GM23338 (cell line): ENCODE measurements around the gene ZNF609. TPM values are rescaled to one million over a fixed set of nuclear protein-coding genes. Genes with fewer than 3 reads are reported as not detected.

Source experiments
- ATAC-seq: fragments of 200-7000 bp; cut with Tn5 transposase; 3 replicates; pipeline ENCODE4 v1.9.1; 2020
- DNase-seq: peaks from one replicate; pipeline ENCODE4 v3.0.0-alpha.2; 2015; ENCODE audit warnings: low spot score
- H2AFZ ChIP-seq: fragments of 200-600 bp; sonication (generic); 2 replicates; pipeline ENCODE4 v1.8.0; 2016; ENCODE audit warnings: antibody characterized with exemption, mild to moderate bottlenecking, moderate library complexity
- H3F3A ChIP-seq: fragments of 200-600 bp; sonication (generic); replicated peaks from 2 replicates; pipeline ENCODE4 v1.8.0; 2017; ENCODE audit warnings: antibody characterized with exemption, mixed run types, low read depth
- H3K27ac ChIP-seq: fragments of 200-600 bp; sonication (generic); 2 replicates; pipeline ENCODE4 v1.6.1; 2016; ENCODE audit warnings: low read depth
- H3K27me3 ChIP-seq: fragments of 200-600 bp; sonication (generic); 2 replicates; pipeline ENCODE4 v1.8.0; 2016; ENCODE audit warnings: mild to moderate bottlenecking, mixed run types, moderate library complexity; ENCODE audit not compliant: insufficient read depth
- H3K36me3 ChIP-seq: fragments of 200-600 bp; sonication (generic); 2 replicates; pipeline ENCODE4 v1.8.0; 2016; ENCODE audit warnings: mild to moderate bottlenecking; ENCODE audit not compliant: insufficient read depth
- H3K4me1 ChIP-seq: fragments of 200-600 bp; sonication (generic); 2 replicates; pipeline ENCODE4 v1.8.0; 2016; ENCODE audit warnings: mild to moderate bottlenecking, moderate library complexity; ENCODE audit not compliant: insufficient read depth
- H3K4me2 ChIP-seq: fragments of 200-600 bp; sonication (generic); 2 replicates; pipeline ENCODE4 v1.7.1; 2017; ENCODE audit warnings: mixed run types
- H3K4me3 ChIP-seq: fragments of 200-600 bp; sonication (generic); 2 replicates; pipeline ENCODE4 v1.6.1; 2016; ENCODE audit warnings: mixed run types
- H3K79me2 ChIP-seq: fragments of 200-600 bp; sonication (generic); replicated peaks from 2 replicates; pipeline ENCODE4 v1.8.0; 2017; ENCODE audit warnings: mild to moderate bottlenecking; ENCODE audit not compliant: insufficient read depth
- H3K9me2 ChIP-seq: fragments of 200-600 bp; sonication (generic); 2 replicates; pipeline ENCODE4 v1.8.0; 2017; ENCODE audit not compliant: insufficient read depth
- H4K20me1 ChIP-seq: fragments of 200-600 bp; sonication (generic); replicated peaks from 2 replicates; pipeline ENCODE4 v1.8.0; 2017; ENCODE audit warnings: mild to moderate bottlenecking; ENCODE audit not compliant: insufficient read depth
- H3K27ac Mint-ChIP-seq: 2 replicates; pipeline ENCODE4 v1.8.0; 2020; ENCODE audit warnings: inconsistent platforms, mild to moderate bottlenecking, moderate library complexity, mixed read lengths
- H3K27me3 Mint-ChIP-seq: 3 replicates; pipeline ENCODE4 v1.8.0; 2022; ENCODE audit warnings: low read depth, mild to moderate bottlenecking, moderate library complexity, mixed read lengths, inconsistent platforms; ENCODE audit not compliant: insufficient read depth, poor library complexity
- H3K36me3 Mint-ChIP-seq: 3 replicates; pipeline ENCODE4 v1.8.0; 2021; ENCODE audit warnings: low read depth, mild to moderate bottlenecking, inconsistent platforms, moderate library complexity, mixed read lengths
- H3K4me1 Mint-ChIP-seq: 3 replicates; pipeline ENCODE4 v1.8.0; 2020; ENCODE audit warnings: mild to moderate bottlenecking, inconsistent platforms, mixed read lengths
- H3K4me3 Mint-ChIP-seq: 3 replicates; pipeline ENCODE4 v1.8.0; 2021; ENCODE audit warnings: moderate library complexity, mild to moderate bottlenecking, inconsistent platforms, mixed read lengths
- H3K9me3 Mint-ChIP-seq: 3 replicates; pipeline ENCODE4 v1.8.0; 2020; ENCODE audit warnings: moderate library complexity, mild to moderate bottlenecking, inconsistent platforms, mixed read lengths
- CREB1 ChIP-seq: fragments of 250-450 bp; sonication (Bioruptor Pico); IDR thresholded peaks from 2 replicates; pipeline ENCODE4 v1.5.0; 2020; ENCODE audit warnings: low read depth, mild to moderate bottlenecking, moderate library complexity
- EZH2 ChIP-seq: fragments of 200-600 bp; sonication (generic); IDR thresholded peaks from one replicate; pipeline ENCODE4 v1.8.0; 2017; ENCODE audit warnings: antibody characterized with exemption, mild to moderate bottlenecking, low read depth; ENCODE audit not compliant: unreplicated experiment
- EZH2phosphoT487 ChIP-seq: fragments of 200-600 bp; sonication (generic); IDR thresholded peaks from one replicate; pipeline ENCODE4 v1.8.1; 2018; ENCODE audit warnings: antibody characterized with exemption; ENCODE audit not compliant: unreplicated experiment
- NANOG ChIP-seq: IDR thresholded peaks from 2 replicates; pipeline ENCODE4 v1.6.1; 2016; ENCODE audit warnings: antibody characterized with exemption, borderline replicate concordance
- POLR2AphosphoS5 ChIP-seq: IDR thresholded peaks from 2 replicates; pipeline ENCODE4 v1.6.1; 2016; ENCODE audit warnings: antibody characterized with exemption, low read depth
- STAT1 ChIP-seq: IDR thresholded peaks from one replicate; pipeline ENCODE4 v1.6.1; 2016; ENCODE audit warnings: antibody characterized with exemption; ENCODE audit not compliant: unreplicated experiment
- ZNF114 ChIP-seq: fragments of 250-450 bp; sonication (Bioruptor Pico); IDR thresholded peaks from 2 replicates; pipeline ENCODE4 v1.5.0; 2020; ENCODE audit warnings: mild to moderate bottlenecking, moderate library complexity
- ZNF331 ChIP-seq: fragments of 250-450 bp; sonication (Bioruptor Pico); IDR thresholded peaks from 2 replicates; pipeline ENCODE4 v1.5.0; 2020; ENCODE audit warnings: low read depth, mild to moderate bottlenecking, moderate library complexity
- polyA plus RNA-seq: library from polyadenylated mRNA; unstranded; fragments of >200 nt; fragmentation: Nextera tagmentation; extraction: Ambion mirVana; gene quantifications from 2 replicates; pipeline ENCODE4 v1.2.1, GENCODE V29; 2016
- total RNA-seq: library from RNA; depleted of rRNA; stranded (reverse); fragments of >200 nt; shearing (Covaris generic); gene quantifications from 2 replicates; pipeline ENCODE4 v1.2.3, GENCODE V29; 2014
- TF ChIP-seq, protein P1 (sequence below): IDR thresholded peaks from one replicate; pipeline ENCODE4 v1.6.1; 2018; ENCODE audit warnings: antibody characterized with exemption; ENCODE audit not compliant: unreplicated experiment
- TF ChIP-seq, protein P2 (sequence below): fragments of 250-450 bp; sonication (Bioruptor Pico); IDR thresholded peaks from 2 replicates; pipeline ENCODE4 v1.5.0; 2020; ENCODE audit warnings: mild to moderate bottlenecking, moderate library complexity
- TF ChIP-seq, protein P3 (sequence below), 2 experiments: fragments of 200-600 bp in 1 of 2; sonication (generic) in 1 of 2; conservative IDR thresholded peaks; 2 replicates each; pipeline versions ENCODE4 v1.5.1 to v1.6.1; 2016 to 2017; ENCODE audit warnings: antibody characterized with exemption in 2 of 2, low read depth in 2 of 2, mild to moderate bottlenecking in 2 of 2, moderate library complexity in 1 of 2
- TF ChIP-seq, protein P4 (sequence below): IDR thresholded peaks from 2 replicates; pipeline ENCODE4 v1.6.1; 2016; ENCODE audit warnings: antibody characterized with exemption

The ZNF609 gene
- total and polyA plus RNA-seq, 2 experiments from 2014 or later, result 26.4 to 40.2 TPM

DNA sequence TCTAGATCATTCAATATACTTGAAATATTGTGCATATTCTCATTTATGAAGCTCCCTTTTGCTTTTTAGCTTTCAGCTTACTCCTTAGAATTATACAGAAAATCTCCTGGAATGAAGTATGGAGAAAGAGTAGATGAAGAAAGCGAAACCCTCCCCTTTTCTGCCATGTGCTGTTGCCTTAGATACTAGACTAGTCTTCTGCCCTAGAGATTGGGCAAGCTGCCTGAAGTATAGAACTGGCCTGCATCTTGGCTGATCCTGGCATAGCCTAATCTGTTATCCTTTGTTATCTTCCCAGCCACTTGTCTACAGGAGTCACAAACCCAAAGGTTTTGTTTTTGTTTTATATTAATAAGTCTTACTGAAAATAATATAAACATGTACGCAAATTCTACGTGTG lies 176.2 kb downstream of the ZNF609 start:
- H3K9me2 ChIP-seq, result no peaks in the 10 kb centered on the region
- 0 out of 2 replicates have a peak, but pooled peaks cover 3% of the 10 kb centered on the region for H3F3A ChIP-seq
- H3K4me2 ChIP-seq, result no peak overlapping the region
- peak overlapping the region; percentile 87; the same call in 1 of the 2 replicates for H3K27ac ChIP-seq
- H3K36me3 ChIP-seq, result no peaks in the 10 kb centered on the region
- ATAC-seq (no peak), DNase-seq (no peak)
- H3K27me3 ChIP-seq, result no peaks in the 10 kb centered on the region
- H3K4me1 ChIP-seq, result peaks cover 34% of the 10 kb centered on the region
- H3K36me3 Mint-ChIP-seq, result peaks cover 15% of the 10 kb centered on the region; the same call in 2 of the 3 replicates
- no peak overlapping the region for H3K4me3 ChIP-seq
- no peaks in the 10 kb centered on the region for H4K20me1 ChIP-seq
- H3K4me3 Mint-ChIP-seq, result no peak overlapping the region
- H3K79me2 ChIP-seq, result peaks cover 84% of the 10 kb centered on the region
- TF ChIP-seq, protein P1, sequence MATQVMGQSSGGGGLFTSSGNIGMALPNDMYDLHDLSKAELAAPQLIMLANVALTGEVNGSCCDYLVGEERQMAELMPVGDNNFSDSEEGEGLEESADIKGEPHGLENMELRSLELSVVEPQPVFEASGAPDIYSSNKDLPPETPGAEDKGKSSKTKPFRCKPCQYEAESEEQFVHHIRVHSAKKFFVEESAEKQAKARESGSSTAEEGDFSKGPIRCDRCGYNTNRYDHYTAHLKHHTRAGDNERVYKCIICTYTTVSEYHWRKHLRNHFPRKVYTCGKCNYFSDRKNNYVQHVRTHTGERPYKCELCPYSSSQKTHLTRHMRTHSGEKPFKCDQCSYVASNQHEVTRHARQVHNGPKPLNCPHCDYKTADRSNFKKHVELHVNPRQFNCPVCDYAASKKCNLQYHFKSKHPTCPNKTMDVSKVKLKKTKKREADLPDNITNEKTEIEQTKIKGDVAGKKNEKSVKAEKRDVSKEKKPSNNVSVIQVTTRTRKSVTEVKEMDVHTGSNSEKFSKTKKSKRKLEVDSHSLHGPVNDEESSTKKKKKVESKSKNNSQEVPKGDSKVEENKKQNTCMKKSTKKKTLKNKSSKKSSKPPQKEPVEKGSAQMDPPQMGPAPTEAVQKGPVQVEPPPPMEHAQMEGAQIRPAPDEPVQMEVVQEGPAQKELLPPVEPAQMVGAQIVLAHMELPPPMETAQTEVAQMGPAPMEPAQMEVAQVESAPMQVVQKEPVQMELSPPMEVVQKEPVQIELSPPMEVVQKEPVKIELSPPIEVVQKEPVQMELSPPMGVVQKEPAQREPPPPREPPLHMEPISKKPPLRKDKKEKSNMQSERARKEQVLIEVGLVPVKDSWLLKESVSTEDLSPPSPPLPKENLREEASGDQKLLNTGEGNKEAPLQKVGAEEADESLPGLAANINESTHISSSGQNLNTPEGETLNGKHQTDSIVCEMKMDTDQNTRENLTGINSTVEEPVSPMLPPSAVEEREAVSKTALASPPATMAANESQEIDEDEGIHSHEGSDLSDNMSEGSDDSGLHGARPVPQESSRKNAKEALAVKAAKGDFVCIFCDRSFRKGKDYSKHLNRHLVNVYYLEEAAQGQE, result no peak
- TF ChIP-seq, protein P2, sequence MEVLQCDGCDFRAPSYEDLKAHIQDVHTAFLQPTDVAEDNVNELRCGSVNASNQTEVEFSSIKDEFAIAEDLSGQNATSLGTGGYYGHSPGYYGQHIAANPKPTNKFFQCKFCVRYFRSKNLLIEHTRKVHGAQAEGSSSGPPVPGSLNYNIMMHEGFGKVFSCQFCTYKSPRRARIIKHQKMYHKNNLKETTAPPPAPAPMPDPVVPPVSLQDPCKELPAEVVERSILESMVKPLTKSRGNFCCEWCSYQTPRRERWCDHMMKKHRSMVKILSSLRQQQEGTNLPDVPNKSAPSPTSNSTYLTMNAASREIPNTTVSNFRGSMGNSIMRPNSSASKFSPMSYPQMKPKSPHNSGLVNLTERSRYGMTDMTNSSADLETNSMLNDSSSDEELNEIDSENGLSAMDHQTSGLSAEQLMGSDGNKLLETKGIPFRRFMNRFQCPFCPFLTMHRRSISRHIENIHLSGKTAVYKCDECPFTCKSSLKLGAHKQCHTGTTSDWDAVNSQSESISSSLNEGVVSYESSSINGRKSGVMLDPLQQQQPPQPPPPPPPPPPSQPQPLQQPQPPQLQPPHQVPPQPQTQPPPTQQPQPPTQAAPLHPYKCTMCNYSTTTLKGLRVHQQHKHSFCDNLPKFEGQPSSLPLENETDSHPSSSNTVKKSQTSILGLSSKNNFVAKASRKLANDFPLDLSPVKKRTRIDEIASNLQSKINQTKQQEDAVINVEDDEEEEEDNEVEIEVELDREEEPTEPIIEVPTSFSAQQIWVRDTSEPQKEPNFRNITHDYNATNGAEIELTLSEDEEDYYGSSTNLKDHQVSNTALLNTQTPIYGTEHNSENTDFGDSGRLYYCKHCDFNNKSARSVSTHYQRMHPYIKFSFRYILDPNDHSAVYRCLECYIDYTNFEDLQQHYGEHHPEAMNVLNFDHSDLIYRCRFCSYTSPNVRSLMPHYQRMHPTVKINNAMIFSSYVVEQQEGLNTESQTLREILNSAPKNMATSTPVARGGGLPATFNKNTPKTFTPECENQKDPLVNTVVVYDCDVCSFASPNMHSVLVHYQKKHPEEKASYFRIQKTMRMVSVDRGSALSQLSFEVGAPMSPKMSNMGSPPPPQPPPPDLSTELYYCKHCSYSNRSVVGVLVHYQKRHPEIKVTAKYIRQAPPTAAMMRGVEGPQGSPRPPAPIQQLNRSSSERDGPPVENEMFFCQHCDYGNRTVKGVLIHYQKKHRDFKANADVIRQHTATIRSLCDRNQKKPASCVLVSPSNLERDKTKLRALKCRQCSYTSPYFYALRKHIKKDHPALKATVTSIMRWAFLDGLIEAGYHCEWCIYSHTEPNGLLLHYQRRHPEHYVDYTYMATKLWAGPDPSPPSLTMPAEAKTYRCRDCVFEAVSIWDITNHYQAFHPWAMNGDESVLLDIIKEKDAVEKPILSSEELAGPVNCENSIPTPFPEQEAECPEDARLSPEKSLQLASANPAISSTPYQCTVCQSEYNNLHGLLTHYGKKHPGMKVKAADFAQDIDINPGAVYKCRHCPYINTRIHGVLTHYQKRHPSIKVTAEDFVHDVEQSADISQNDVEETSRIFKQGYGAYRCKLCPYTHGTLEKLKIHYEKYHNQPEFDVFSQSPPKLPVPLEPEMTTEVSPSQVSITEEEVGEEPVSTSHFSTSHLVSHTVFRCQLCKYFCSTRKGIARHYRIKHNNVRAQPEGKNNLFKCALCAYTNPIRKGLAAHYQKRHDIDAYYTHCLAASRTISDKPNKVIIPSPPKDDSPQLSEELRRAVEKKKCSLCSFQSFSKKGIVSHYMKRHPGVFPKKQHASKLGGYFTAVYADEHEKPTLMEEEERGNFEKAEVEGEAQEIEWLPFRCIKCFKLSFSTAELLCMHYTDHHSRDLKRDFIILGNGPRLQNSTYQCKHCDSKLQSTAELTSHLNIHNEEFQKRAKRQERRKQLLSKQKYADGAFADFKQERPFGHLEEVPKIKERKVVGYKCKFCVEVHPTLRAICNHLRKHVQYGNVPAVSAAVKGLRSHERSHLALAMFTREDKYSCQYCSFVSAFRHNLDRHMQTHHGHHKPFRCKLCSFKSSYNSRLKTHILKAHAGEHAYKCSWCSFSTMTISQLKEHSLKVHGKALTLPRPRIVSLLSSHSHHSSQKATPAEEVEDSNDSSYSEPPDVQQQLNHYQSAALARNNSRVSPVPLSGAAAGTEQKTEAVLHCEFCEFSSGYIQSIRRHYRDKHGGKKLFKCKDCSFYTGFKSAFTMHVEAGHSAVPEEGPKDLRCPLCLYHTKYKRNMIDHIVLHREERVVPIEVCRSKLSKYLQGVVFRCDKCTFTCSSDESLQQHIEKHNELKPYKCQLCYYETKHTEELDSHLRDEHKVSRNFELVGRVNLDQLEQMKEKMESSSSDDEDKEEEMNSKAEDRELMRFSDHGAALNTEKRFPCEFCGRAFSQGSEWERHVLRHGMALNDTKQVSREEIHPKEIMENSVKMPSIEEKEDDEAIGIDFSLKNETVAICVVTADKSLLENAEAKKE (CRISPR knock-in tag), result no peak
- no peak for TF ChIP-seq EZH2
- no peak for TF ChIP-seq NANOG
- TF ChIP-seq, protein P3, sequence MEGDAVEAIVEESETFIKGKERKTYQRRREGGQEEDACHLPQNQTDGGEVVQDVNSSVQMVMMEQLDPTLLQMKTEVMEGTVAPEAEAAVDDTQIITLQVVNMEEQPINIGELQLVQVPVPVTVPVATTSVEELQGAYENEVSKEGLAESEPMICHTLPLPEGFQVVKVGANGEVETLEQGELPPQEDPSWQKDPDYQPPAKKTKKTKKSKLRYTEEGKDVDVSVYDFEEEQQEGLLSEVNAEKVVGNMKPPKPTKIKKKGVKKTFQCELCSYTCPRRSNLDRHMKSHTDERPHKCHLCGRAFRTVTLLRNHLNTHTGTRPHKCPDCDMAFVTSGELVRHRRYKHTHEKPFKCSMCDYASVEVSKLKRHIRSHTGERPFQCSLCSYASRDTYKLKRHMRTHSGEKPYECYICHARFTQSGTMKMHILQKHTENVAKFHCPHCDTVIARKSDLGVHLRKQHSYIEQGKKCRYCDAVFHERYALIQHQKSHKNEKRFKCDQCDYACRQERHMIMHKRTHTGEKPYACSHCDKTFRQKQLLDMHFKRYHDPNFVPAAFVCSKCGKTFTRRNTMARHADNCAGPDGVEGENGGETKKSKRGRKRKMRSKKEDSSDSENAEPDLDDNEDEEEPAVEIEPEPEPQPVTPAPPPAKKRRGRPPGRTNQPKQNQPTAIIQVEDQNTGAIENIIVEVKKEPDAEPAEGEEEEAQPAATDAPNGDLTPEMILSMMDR (conservative IDR thresholded peaks at IDR 0.05; ENCODE audit: low read depth in 2 of 2), result no peak
- no peak for TF ChIP-seq STAT1
- TF ChIP-seq POLR2AphosphoS5, result no peak
- TF ChIP-seq ZNF331 (CRISPR knock-in tag), result no peak
- no peak for TF ChIP-seq CREB1
- TF ChIP-seq EZH2phosphoT487, result no peak
- TF ChIP-seq, protein P4, sequence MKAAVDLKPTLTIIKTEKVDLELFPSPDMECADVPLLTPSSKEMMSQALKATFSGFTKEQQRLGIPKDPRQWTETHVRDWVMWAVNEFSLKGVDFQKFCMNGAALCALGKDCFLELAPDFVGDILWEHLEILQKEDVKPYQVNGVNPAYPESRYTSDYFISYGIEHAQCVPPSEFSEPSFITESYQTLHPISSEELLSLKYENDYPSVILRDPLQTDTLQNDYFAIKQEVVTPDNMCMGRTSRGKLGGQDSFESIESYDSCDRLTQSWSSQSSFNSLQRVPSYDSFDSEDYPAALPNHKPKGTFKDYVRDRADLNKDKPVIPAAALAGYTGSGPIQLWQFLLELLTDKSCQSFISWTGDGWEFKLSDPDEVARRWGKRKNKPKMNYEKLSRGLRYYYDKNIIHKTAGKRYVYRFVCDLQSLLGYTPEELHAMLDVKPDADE, result no peak
- no peak for TF ChIP-seq ZNF114
- H3K4me1 Mint-ChIP-seq, result peaks cover 43% of the 10 kb centered on the region
- peaks cover 2% of the 10 kb centered on the region for H3K27me3 Mint-ChIP-seq
- no peak overlapping the region for H2AFZ ChIP-seq
- H3K9me3 Mint-ChIP-seq, result peaks cover 5% of the 10 kb centered on the region; the same call in 2 of the 3 replicates
- H3K27ac Mint-ChIP-seq, result peak overlapping the region; percentile 91
